Stromal cell of bone marrow (primary cell): ENCODE results near the gene TMEM38B.
"Not testable (repeated sequence)": the region's sequence is repeated elsewhere in the genome, so short reads cannot be mapped to it uniquely, and the experiment has no call there.

Experiments
- DNase-seq: peaks from one replicate; pipeline ENCODE4 v3.0.0-alpha.2; 2012; ENCODE audit warnings: low read depth

Gene TMEM38B

DNA sequence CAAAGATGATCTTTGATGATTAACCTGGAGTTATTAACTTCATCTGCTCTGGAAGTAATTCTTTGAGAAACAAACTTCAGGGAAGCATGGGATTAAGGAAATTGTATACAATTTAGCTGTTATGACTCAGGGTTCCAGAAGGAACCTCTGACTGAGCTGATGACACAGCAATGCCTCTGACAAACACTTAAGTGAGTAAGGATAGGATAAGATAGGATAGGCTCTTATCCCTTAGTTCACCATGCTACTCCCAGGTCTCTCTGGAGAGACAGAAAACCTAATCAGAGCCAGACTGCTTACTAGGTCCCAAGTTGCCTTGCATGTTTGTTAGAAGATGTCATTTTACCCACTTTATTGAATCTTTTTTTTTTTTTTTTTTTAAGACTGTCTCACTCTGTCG is 12.6 kb upstream of the TMEM38B start:
- DNase-seq: peak; percentile 52

DNA sequence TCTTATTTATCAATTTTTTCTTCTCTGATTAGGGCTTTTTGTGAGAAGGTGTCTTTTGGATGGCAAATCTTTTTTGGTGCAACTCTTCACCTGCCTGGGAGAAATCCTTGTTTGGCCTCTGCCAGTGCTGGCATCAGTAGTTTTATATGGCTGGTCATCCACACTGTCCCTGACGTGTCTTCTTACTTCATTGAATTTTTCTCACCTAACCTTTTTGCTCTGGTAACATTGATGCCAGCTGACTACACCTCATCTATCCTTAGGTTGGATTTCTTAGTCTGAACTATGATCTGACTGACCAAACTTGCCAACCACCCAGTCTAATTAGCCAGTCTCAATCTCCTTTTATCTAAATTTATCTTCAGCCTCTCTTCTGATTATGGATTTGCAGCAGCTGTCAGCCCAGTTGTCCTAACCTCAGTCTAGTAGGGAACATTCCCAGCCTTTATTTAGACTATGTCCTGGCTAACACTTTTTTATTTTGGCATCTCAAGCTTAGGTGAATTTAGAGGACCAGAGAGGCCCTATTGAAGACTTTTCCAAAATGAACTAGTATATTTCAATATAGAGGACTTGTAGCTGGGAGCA is 10.6 kb upstream of the TMEM38B start:
- DNase-seq: no peak

DNA sequence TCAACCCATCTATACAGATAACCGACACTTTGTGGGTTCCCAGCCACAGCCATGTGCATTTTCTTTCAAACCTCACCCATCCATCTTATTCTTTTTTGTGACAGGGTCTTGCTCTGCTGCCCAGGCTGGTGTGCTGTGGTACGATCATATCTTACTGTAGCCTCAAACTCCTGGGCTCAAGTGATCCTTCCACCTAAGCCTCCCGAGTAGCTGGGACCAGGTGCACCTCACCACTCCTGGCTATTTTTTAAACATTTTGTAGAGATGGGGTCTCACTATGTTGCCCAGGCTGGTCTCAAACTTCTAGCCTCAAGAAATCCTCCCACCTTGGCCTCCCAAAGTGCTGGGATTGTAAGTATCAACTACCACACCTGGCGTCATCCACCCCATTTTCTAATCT is 7.4 kb upstream of the TMEM38B start:
- DNase-seq: no peak

GRCh38 chr9:105690742-105691141 is 3.6 kb upstream of the TMEM38B start:
- DNase-seq: no peak

- no peak for DNase-seq
Measured at GRCh38 chr9:105693435-105694189, 729 bp upstream of the TMEM38B start.

DNA sequence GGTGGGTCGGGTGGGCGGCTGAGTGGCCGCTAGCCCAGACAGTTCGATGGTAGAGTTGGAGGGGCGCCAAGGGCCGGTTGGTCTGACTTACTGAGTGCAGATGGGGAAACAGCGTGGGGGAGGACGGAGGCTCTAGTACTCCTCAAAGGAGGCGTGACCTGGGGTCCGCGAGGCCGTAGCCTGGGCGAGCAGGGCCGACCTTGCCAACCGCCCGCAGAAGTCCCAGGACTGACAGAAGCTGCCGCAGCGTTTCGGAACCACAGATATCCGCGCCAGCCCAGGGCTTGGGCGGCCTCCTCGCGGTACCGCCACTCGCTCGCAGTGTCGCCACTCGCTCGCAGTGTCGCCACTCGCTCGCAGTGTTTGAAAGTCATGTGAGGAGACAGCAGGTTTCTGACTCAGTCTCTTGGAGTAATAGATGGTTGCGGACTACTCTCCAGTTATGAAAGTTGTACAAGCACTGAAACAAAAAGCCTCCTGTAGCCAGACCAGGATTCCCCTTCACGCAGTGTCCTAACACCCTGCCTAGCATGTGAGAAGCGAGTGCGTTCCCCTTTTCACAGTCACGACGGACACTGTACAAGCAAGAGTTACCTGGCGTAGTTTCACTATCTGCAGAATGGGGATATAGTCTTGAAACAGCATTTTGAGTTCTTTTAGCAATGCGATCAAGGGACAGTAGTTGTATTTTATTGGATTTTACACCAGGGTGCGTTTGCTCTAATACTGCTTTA is 674 bp downstream of the TMEM38B start:
- DNase-seq: peak; percentile 37

- DNase-seq: no peak
Measured at GRCh38 chr9:105696219-105696793, 2.0 kb downstream of the TMEM38B start.

DNA sequence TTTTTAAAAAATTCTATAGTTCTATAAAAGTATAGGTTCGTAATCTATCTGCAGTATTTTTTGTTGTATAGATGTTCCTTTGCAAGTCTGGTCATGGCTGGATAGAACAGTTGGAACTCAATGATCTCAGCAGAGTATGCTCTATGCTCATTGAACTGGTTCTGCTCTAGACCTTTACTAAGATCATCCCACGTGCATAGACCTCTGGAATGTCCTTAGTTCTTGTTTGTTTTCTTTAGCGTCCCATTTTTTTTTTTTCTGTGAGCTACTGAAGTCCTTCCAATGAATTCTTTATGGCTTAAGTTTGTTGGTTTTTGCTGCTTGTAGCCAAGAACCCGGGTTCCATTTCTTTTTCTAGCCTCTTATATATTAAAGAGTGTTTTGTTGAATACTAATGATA is 3.5 kb downstream of the TMEM38B start:
- no peak for DNase-seq

DNA sequence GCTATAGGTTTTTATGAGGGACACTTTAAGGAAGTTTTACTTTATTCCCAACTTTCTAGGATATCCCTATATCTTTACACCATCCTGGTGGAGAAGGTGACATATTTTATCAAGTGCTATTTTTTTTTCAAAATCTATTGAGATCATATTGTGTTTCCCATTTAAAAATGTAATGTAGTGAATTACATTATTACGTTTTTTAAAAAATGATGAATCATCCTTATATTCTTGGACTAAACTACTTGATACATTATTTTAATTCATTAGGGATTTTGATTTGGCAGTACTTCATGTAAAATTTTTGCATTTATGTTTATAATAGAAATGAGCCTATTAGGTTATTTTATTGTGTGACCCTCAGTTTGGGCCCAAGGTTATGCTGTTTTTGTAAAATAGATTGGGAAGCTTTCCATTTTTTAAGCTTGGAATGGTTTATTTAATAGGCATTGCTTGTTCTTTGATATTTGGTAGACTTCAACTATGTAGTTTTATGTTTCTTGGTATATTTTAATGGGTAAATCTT is 4.1 kb downstream of the TMEM38B start:
- no peak for DNase-seq

- DNase-seq: no peak
Measured at GRCh38 chr9:105700668-105701067, 6.3 kb downstream of the TMEM38B start.

GRCh38 chr9:105701145-105701544 is 6.8 kb downstream of the TMEM38B start:
- DNase-seq: no peak

DNA sequence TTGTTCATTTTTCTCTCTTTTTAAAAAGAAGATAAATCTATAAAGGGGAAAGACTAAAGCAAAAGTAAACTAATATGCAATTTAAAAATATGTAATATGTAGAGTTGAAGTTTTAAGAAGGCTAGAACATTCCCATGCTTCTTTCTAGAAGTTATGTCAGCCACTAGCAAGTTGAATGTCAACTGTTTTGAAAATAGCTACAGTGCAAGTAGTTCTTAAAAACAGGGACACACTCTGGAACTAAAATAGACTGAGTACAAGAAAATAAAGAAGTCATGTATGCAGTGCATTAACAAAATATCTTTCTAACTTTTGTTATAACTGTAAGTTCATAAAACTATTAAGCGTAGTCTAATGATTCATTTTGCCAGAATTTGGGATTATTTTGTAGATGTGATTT is 7.9 kb downstream of the TMEM38B start:
- no peak for DNase-seq

- DNase-seq: not testable (repeated sequence)
Measured at GRCh38 chr9:105703638-105704037, 9.3 kb downstream of the TMEM38B start.

- DNase-seq: no peak
Measured at GRCh38 chr9:105706156-105706555, 11.8 kb downstream of the TMEM38B start.

GRCh38 chr9:105708405-105708804 is 14.1 kb downstream of the TMEM38B start:
- DNase-seq: no peak

DNA sequence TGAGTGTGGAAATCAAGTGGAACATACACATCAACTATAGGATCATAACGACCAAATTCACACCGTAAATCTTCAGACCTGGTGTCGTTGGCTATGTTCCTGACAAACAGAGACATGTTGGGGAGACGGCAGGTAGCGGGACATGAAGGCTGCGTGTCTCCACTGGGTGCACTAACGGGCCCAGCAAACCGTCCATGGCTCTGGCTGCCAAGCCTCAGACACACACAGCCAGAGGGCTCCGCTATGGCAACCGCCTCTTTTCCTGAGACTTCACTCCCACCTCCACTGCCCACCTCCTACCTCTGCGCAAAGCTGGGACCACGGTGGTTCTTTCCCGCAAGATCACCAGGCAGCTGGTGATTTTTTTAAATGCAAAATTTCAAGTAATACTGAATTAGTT is 16.3 kb downstream of the TMEM38B start:
- no peak for DNase-seq

DNA sequence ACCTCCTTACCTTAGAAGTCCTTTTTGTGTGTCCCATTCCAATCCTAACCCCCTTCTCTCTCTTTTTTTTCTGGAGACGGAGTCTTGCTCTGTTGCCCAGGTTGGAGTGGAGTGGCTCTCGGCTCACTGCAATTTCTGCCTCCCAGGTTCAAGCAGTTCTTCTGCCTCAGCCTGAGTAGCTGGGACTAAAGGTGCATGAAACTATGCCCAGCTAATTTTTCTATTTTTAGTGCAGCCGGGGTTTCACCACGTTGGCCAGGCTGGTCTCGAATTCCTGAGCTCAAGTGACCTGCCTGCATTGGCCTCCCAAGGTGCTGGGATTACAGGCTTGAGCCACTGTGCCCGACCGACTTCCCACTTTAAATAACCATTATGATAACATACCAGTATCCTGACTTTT is 17.5 kb downstream of the TMEM38B start:
- no peak for DNase-seq

DNA sequence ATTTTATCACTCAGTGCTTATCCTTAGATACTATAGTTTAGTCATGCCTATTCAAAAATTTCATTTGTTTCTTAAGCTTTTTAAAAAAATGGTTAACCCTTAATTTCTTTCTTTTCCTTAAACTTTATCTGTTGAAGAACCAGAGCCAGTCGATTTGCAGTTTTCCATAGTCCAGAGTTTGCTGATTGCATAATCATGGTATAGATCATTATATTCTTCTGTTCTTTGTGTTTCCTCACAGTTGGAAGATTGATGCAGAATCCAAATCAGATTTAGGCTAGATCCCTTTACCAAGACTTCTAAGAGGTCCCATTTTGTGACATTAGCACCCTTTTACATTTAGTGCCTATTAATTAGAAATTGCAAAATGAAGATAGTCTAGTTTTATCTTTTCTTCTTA is 18.0 kb downstream of the TMEM38B start:
- DNase-seq: no peak

DNA sequence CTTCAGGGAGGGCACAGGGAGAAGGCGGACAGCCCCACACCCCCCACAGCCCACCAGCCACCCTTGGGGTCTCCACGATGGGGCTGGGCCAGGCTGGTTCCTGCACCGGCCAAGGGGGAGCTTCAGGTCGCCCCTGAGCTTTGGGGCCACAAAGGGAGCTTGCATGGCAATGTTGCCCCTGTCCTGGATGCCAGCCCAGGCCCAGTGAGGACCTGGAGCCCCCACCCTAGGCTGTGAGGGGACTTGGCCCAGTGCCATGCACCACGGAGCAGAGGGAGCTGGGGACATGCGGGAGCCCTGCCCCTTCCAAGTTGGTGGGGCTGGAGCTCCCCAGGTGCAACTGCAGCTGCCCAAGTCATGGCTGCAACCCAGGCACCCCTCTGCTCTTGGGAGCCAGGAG is 18.4 kb downstream of the TMEM38B start:
- no peak for DNase-seq

- no peak for DNase-seq
Measured at GRCh38 chr9:105713260-105714019, 19.1 kb downstream of the TMEM38B start.

GRCh38 chr9:105714020-105714331 is 19.6 kb downstream of the TMEM38B start:
- DNase-seq: no peak

DNA sequence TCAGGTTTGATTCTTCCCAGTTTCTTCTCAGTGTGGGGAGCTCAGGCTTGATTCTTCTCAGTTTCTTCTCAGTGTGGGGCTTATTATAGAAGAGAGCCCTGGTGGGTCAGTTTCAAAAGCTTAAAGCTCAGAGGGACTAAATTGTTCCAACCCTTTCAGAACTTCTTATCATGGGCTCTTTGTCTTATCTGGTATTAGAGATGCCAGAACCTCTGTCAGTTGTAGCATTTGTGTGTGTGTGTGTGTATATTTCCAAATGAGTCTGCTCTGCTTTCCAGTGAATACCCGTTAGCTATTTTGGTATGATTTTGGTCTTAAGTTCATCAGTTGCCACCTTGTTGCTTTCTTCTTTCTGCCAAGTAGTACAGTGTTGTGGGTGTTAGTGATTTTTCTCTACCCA is 21.8 kb downstream of the TMEM38B start:
- DNase-seq: no peak
